A673 (cell line): Measurements from ENCODE around the gene TNS4. TPM values are rescaled to one million over a fixed set of nuclear protein-coding genes. Genes with fewer than 3 reads are reported as not detected.

Experiments used
- BruUV-seq: library from RNA; stranded (reverse); fragments of 400-500 nt; replicated peaks from 2 replicates; lab custom pipeline; 2021; lab: Mats Ljungman, UMichigan
- CTCF ChIA-PET: fragments of 300-600 bp; sonication (Branson Sonifier 250); formaldehyde crosslinking; loops from one replicate; lab custom pipeline; 2022; ENCODE audit warnings: antibody characterized with exemption; lab: Charles Lee
- POLR2A ChIA-PET: fragments of 300-600 bp; sonication (Branson Sonifier 250); formaldehyde crosslinking; loops from one replicate; lab custom pipeline; 2022; ENCODE audit warnings: antibody characterized with exemption; ENCODE audit not compliant: low non-redundant PET; lab: Charles Lee
- DNase-seq: peaks from one replicate; pipeline ENCODE4 v3.0.0-alpha.2; 2015; ENCODE audit warnings: low spot score
- H3K27ac ChIP-seq: fragments of 200-600 bp; sonication (generic); 2 replicates; pipeline ENCODE4 v1.5.1; 2016; ENCODE audit warnings: mixed run types, low read depth, mild to moderate bottlenecking, mixed read lengths, antibody characterized with exemption, low read length; ENCODE audit not compliant: poor library complexity, severe bottlenecking
- H3K27me3 ChIP-seq: fragments of 200-600 bp; sonication (generic); replicated peaks from 2 replicates; pipeline ENCODE4 v1.6.1; 2017; ENCODE audit warnings: mixed run types, low read depth, mild to moderate bottlenecking, mixed read lengths, antibody characterized with exemption, low read length; ENCODE audit not compliant: insufficient read depth, poor library complexity
- H3K36me3 ChIP-seq: fragments of 200-600 bp; sonication (generic); 2 replicates; pipeline ENCODE4 v1.6.1; 2016; ENCODE audit warnings: mixed run types, mild to moderate bottlenecking, mixed read lengths, antibody characterized with exemption, low read length; ENCODE audit not compliant: insufficient read depth, poor library complexity, severe bottlenecking
- H3K4me1 ChIP-seq: fragments of 200-600 bp; sonication (generic); 2 replicates; pipeline ENCODE4 v1.6.1; 2017; ENCODE audit warnings: mixed run types, mild to moderate bottlenecking, mixed read lengths, antibody characterized with exemption, low read length; ENCODE audit not compliant: insufficient read depth, poor library complexity, severe bottlenecking
- H3K4me3 ChIP-seq: fragments of 200-600 bp; sonication (generic); 2 replicates; pipeline ENCODE4 v1.5.1; 2016; ENCODE audit warnings: low read depth, mixed run types, mild to moderate bottlenecking, mixed read lengths, low read length; ENCODE audit not compliant: poor library complexity, severe bottlenecking
- H3K9me3 ChIP-seq: fragments of 200-600 bp; sonication (generic); 2 replicates; pipeline ENCODE4 v1.6.1; 2016; ENCODE audit warnings: mixed run types, low read depth, mild to moderate bottlenecking, mixed read lengths, antibody characterized with exemption, low read length; ENCODE audit not compliant: poor library complexity, severe bottlenecking
- CTCF ChIP-seq: fragments of 300-800, 200-600 bp; sonication (generic); conservative IDR thresholded peaks from 2 replicates; pipeline ENCODE4 v1.5.1; 2017; ENCODE audit warnings: low read depth, mild to moderate bottlenecking, antibody characterized with exemption, low read length, moderate library complexity, mixed read lengths
- EZH2 ChIP-seq: fragments of 200-600 bp; sonication (generic); IDR thresholded peaks from 2 replicates; pipeline ENCODE4 v1.6.1; 2017; ENCODE audit warnings: borderline replicate concordance, low read depth, mild to moderate bottlenecking, mixed read lengths, antibody characterized with exemption, low read length; ENCODE audit not compliant: poor library complexity, severe bottlenecking
- intact Hi-C: fragments of 100-400 bp; cut with micrococcal nuclease; formaldehyde crosslinking; loops from one replicate; pipeline ENCODE4 v1.10.0; 2022; ENCODE audit not compliant: unreplicated experiment
- total RNA-seq: library from RNA; stranded (reverse); gene quantifications from 2 replicates; pipeline ENCODE4 v1.2.3, GENCODE V29; 2021

Gene TNS4
- total RNA-seq, 1 experiment from 2014 or later, result not detected

- POLR2A ChIA-PET, result no interaction called here
- no peaks in the 10 kb centered on the region for H3K4me1 ChIP-seq
- H3K4me3 ChIP-seq, result no peak overlapping the region
- CTCF ChIA-PET, result no interaction called here
- TF ChIP-seq CTCF (no peak), EZH2 (no peak)
- intact Hi-C loops, result no loop called here
- no peaks in the 10 kb centered on the region for H3K27me3 ChIP-seq
- DNase-seq, result no peak
- no TSS peak for BruUV-seq
- no peaks in the 10 kb centered on the region for H3K36me3 ChIP-seq
- no peaks in the 10 kb centered on the region for H3K9me3 ChIP-seq
- no peak overlapping the region for H3K27ac ChIP-seq
These were observed 23.0 kb upstream of the TNS4 start for GRCh38 chr17:40524243-40524965.

GRCh38 chr17:40522961-40523310 lies 21.5 kb upstream of the TNS4 start:
- Histone ChIP-seq H3K4me3 (no peak overlapping the region), H3K27ac (no peak overlapping the region), H3K4me1 (no peaks in the 10 kb centered on the region), H3K27me3 (no peaks in the 10 kb centered on the region), H3K36me3 (no peaks in the 10 kb centered on the region), H3K9me3 (no peaks in the 10 kb centered on the region)
- TF ChIP-seq CTCF, result no peak
- TF ChIP-seq EZH2, result no peak
- intact Hi-C loops, result no loop called here
- ChIA-PET CTCF (no interaction called here), POLR2A (no interaction called here)
- DNase-seq, result no peak
- no TSS peak for BruUV-seq

GRCh38 chr17:40522250-40522960 lies 21.0 kb upstream of the TNS4 start:
- CTCF ChIA-PET, result no interaction called here
- POLR2A ChIA-PET, result no interaction called here
- intact Hi-C loops, result no loop called here
- no peaks in the 10 kb centered on the region for H3K9me3 ChIP-seq
- TF ChIP-seq CTCF (no peak), EZH2 (no peak)
- no peak overlapping the region for H3K4me3 ChIP-seq
- H3K27me3 ChIP-seq, result no peaks in the 10 kb centered on the region
- H3K4me1 ChIP-seq, result no peaks in the 10 kb centered on the region
- H3K36me3 ChIP-seq, result no peaks in the 10 kb centered on the region
- no TSS peak for BruUV-seq
- no peak for DNase-seq
- H3K27ac ChIP-seq, result no peak overlapping the region
